Measurements from ENCODE around the gene LPCAT3. TPM values are rescaled to one million over a fixed set of nuclear protein-coding genes. Genes with fewer than 3 reads are reported as not detected.
A peak's percentile ranks its signal among the peaks of the same experiment; 100 is the strongest.

Gene LPCAT3
- total and polyA plus RNA-seq, 2 of the 13 experiments (the other 11 are each of a cell fraction or from before 2014, with no cell fraction given) = 44.5 to 64.3 TPM

- TF ChIP-seq LRRFIP1 (CRISPR knock-in tag; conservative IDR thresholded peaks at IDR 0.05) (no peak), ZSCAN12 (CRISPR knock-in tag; IDR thresholded peaks at IDR 0.05) (no peak), ZNF235 (CRISPR knock-in tag; IDR thresholded peaks at IDR 0.05; ENCODE audit: borderline replicate concordance) (no peak), ZBTB46 (CRISPR knock-in tag; IDR thresholded peaks at IDR 0.05; ENCODE audit: borderline replicate concordance) (no peak), ZNF3 (CRISPR knock-in tag; IDR thresholded peaks at IDR 0.05) (no peak), ZNF292 (CRISPR knock-in tag; IDR thresholded peaks at IDR 0.05; ENCODE audit: borderline replicate concordance, low read depth) (no peak), ZNF646 (CRISPR knock-in tag; IDR thresholded peaks at IDR 0.05) (no peak), ZIK1 (CRISPR knock-in tag; IDR thresholded peaks at IDR 0.05; ENCODE audit: borderline replicate concordance, low read depth) (no peak), FOSL2 (CRISPR knock-in tag; IDR thresholded peaks at IDR 0.05) (peak; percentile 42; the same call in 1 of the 2 replicates), ZSCAN20 (CRISPR knock-in tag; IDR thresholded peaks at IDR 0.05; ENCODE audit: borderline replicate concordance) (no peak), ZNF574 (CRISPR knock-in tag; IDR thresholded peaks at IDR 0.05) (0 out of 2 replicates have a peak, but pooled peaks have one; percentile 44), MATR3 (CRISPR knock-in tag; IDR thresholded peaks at IDR 0.05) (no peak), SOX5 (CRISPR knock-in tag; IDR thresholded peaks at IDR 0.05; ENCODE audit: borderline replicate concordance) (peak; percentile 50), SAP130 (CRISPR knock-in tag; IDR thresholded peaks at IDR 0.05; ENCODE audit: low read depth) (peak; percentile 78)
These were observed 42.2 kb upstream of the LPCAT3 start, which contains the start of gene C1S (continued) for GRCh38 chr12:7060353-7060954.

Data from HepG2 (cell line).